Measurements from ENCODE around the gene MFRP.

DNA sequence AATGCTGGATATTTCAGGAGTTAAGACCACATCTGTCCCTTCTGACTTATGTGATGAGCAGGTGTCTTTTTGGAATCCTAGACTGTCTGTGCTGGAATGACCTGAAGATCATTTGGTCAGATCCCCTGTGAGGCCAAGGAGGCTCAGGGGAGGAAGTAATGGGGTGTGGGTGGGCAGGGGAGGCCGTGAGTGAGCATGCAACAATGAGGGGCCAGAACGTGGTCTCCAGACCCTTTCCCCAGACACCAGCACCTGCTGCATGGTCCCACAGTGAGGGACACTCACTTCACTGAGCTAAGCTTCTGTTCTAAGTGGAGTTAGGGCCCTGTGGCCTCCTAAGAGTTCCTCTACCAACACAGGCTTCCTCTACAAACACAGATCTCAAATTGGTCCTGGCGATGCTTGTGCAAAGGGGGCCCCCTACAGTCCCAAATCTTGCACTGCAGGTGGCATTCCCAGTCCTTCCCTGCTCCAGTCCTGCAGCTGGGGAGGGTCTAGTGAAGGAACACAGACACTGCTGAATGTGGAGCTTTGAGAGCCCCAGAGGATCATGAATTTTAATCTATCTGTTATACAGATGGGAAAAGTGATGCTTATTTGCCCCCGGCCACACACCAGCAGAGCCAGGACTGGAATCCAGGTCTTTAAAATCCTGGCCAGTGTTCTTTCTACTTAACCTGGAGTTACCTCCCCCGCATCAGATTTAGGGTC, 27.6 kb upstream of the MFRP start:
- TF ChIP-seq SPI1 (IDR thresholded peaks at IDR 0.05; ENCODE audit: low read depth, low read length) (no peak), POLR2AphosphoS5 (IDR thresholded peaks at IDR 0.05; ENCODE audit: low read depth, low read length) (no peak)

Data from GM12891 (cell line).